Spleen (tissue), 11 donors: Measurements from ENCODE around the gene ZNF804B. TPM values are rescaled to one million over a fixed set of nuclear protein-coding genes. Genes with fewer than 3 reads are reported as not detected.

Source experiments
- DNase-seq: peaks from one replicate; pipeline ENCODE4 v3.0.0-alpha.2; 2020
- H3K27ac ChIP-seq, 8 donors: fragments of 200-600 bp; sonication (generic) in 7 of 8; 1 replicate in 4 of 8; 2 replicates in 4 of 8; pipeline versions ENCODE4 v1.5.0 to v1.8.0; 2016 to 2021; ENCODE audit warnings: inconsistent platforms in 4 of 8, mild to moderate bottlenecking in 4 of 8, moderate library complexity in 1 of 8
- H3K27me3 ChIP-seq, 7 donors: fragments of 200-600 bp; sonication (generic) in 6 of 7; replicated peaks in 1 of 7; 1 replicate in 4 of 7; 2 replicates in 3 of 7; pipeline versions ENCODE4 v1.5.0 to v1.8.0; 2016 to 2021; ENCODE audit warnings: inconsistent platforms in 3 of 7, mild to moderate bottlenecking in 1 of 7
- H3K36me3 ChIP-seq, 6 donors: fragments of 200-600 bp; sonication (generic) in 5 of 6; 1 replicate in 4 of 6; 2 replicates in 2 of 6; pipeline versions ENCODE4 v1.5.0 to v1.8.0; 2016 to 2021; ENCODE audit warnings: inconsistent platforms in 2 of 6
- H3K4me1 ChIP-seq, 6 donors: fragments of 200-600 bp; sonication (generic) in 5 of 6; 1 replicate in 3 of 6; 2 replicates in 3 of 6; pipeline versions ENCODE4 v1.5.0 to v1.8.0; 2016 to 2021; ENCODE audit warnings: inconsistent platforms in 3 of 6
- H3K4me3 ChIP-seq, 8 donors: fragments of 200-600 bp; sonication (generic) in 7 of 8; 1 replicate in 4 of 8; 2 replicates in 4 of 8; pipeline versions ENCODE4 v1.5.0 to v1.8.0; 2016 to 2021; ENCODE audit warnings: inconsistent platforms in 4 of 8, mild to moderate bottlenecking in 4 of 8, moderate library complexity in 2 of 8
- H3K9me3 ChIP-seq, 8 donors: fragments of 200-600 bp; sonication (generic) in 7 of 8; 1 replicate in 4 of 8; 2 replicates in 4 of 8; pipeline versions ENCODE4 v1.5.0 to v1.8.0; 2016 to 2021; ENCODE audit warnings: inconsistent platforms in 4 of 8
- POLR2A ChIP-seq, 3 donors: fragments of 450-650 bp; IDR thresholded peaks; one replicate each; pipeline ENCODE4 v1.5.1; 2017; ENCODE audit warnings: antibody characterized with exemption in 3 of 3, mild to moderate bottlenecking in 1 of 3
- POLR2AphosphoS5 ChIP-seq, 3 donors: sonication (generic); formaldehyde crosslinking; IDR thresholded peaks; one replicate each; pipeline ENCODE4 v1.5.1; 2017; ENCODE audit warnings: antibody characterized with exemption in 3 of 3
- WGBS, 5 donors: extraction: QIAGEN DNeasy Blood & Tissue Kit in 3 of 5; methylation state at CpG; one replicate each; pipeline versions ENCODE4 v1.1.5 to v1.1.7; 2013 to 2018; 5-methylcytosine and 5-hydroxymethylcytosine counted together
- intact Hi-C: fragments of 100-400 bp; cut with DNase I; formaldehyde crosslinking; loops from one replicate; pipeline ENCODE4 v1.15.0; 2023; ENCODE audit warnings: low total_unique reads
- polyA plus RNA-seq, 3 donors: library from polyadenylated mRNA; stranded (reverse); fragments of 200-250 nt; gene quantifications; one replicate each; pipeline ENCODE4 v1.2.1, GENCODE V29; 2013
- total RNA-seq, 7 donors: library from RNA; depleted of rRNA in 3 of 7; stranded (reverse); fragments of >200 nt in 3 of 7; fragmentation: NEBNext Ultra II Directional in 4 of 7; extraction: Animal tissue kit (Norgen Biotek cat#: 25700) in 4 of 7; gene quantifications; one replicate each; pipeline versions ENCODE4 v1.1.0 to v1.2.1, GENCODE V29; 2016 to 2021
- TF ChIP-seq, protein P1 (sequence below), 11 experiments: fragments of 200-600 bp in 7 of 11; fragments of 450-650 bp in 4 of 11; sonication (generic) in 4 of 11; IDR thresholded peaks in 8 of 11; conservative IDR thresholded peaks in 3 of 11; 1 replicate in 7 of 11; 2 replicates in 4 of 11; pipeline versions ENCODE4 v1.4.0 to v1.8.0; 2016 to 2021; ENCODE audit warnings: antibody characterized with exemption in 11 of 11, inconsistent platforms in 4 of 11, mild to moderate bottlenecking in 1 of 11
- donor health status: healthy with polysubstance abuse.
- donor health status: DM: no; HTN: no; CAD: no; lungs with moderate emphysema.
- donor health status: DM: no; HTN: no; CAD: no.
- donor health status: Bipolar disorder and iron deficiency.
- donor health status: healthy.
- donor health status: DM: no; HTN: no; CAD: no.
- donor health status: DM: yes; HTN: yes; CAD: no.

The ZNF804B gene
- total and polyA plus RNA-seq, 10 donors, result not detected

DNA sequence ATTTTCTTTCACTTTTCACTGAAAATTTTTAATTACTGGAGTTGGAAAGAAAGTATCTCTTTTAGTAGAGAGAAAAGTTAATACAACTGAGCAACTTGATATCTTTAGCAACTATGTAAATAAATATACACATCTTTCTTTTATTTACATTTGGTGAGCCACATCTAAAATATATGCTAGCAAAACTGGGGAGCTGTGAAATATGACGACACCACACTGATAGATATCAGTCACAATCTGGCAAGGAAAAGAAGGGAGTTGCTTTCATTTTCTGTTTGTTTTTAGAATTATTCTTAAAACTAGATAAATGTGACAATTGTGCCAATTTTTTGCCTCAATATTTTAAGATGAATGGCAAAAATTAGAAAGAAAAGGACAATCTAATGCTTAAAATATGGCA, 2.7 kb upstream of the ZNF804B start:
- no peak overlapping the region for H3K4me3 ChIP-seq
- H3K9me3 ChIP-seq, result no peaks in the 10 kb centered on the region
- H3K36me3 ChIP-seq, result no peaks in the 10 kb centered on the region
- intact Hi-C loops, result no loop called here
- TF ChIP-seq POLR2A (IDR thresholded peaks at IDR 0.05), result no peak
- 61 to 83% (median 68%) methylated on average over 1 of the region's 1 CpG for WGBS, 5 donors
- peaks cover 0 to 51% (median 38%) of the 10 kb centered on the region in 7 donors for H3K27me3 ChIP-seq
- H3K27ac ChIP-seq, result no peak overlapping the region
- DNase-seq, result no peak
- H3K4me1 ChIP-seq, result peaks cover 4 to 17% (median 9%) of the 10 kb centered on the region in 6 donors

DNA sequence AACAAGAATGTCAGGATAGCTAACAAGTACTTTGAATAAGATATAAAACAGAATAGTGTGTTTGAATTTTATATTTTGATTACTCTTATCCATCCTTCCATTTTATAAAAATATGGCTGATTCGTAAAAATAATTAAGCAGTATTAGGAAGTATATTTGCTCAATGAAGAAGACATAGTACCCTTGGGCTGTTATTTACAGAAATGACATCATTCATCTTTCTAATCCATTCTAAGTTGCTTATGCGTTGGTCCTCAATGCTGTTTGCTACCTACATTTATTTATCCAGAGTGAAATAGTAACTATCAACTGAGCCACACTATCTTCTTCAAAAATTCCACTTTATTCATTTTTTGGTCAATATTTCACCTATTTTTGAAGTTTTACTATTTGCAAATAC, 2.1 kb upstream of the ZNF804B start:
- peaks cover 0 to 55% (median 38%) of the 10 kb centered on the region in 7 donors for H3K27me3 ChIP-seq
- H3K27ac ChIP-seq, result no peak overlapping the region
- no peak overlapping the region for H3K4me3 ChIP-seq
- intact Hi-C loops, result no loop called here
- no peak for DNase-seq
- TF ChIP-seq POLR2A (IDR thresholded peaks at IDR 0.05) (no peak), POLR2AphosphoS5 (IDR thresholded peaks at IDR 0.05) (no peak)
- TF ChIP-seq, protein P1, sequence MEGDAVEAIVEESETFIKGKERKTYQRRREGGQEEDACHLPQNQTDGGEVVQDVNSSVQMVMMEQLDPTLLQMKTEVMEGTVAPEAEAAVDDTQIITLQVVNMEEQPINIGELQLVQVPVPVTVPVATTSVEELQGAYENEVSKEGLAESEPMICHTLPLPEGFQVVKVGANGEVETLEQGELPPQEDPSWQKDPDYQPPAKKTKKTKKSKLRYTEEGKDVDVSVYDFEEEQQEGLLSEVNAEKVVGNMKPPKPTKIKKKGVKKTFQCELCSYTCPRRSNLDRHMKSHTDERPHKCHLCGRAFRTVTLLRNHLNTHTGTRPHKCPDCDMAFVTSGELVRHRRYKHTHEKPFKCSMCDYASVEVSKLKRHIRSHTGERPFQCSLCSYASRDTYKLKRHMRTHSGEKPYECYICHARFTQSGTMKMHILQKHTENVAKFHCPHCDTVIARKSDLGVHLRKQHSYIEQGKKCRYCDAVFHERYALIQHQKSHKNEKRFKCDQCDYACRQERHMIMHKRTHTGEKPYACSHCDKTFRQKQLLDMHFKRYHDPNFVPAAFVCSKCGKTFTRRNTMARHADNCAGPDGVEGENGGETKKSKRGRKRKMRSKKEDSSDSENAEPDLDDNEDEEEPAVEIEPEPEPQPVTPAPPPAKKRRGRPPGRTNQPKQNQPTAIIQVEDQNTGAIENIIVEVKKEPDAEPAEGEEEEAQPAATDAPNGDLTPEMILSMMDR (IDR thresholded peaks at IDR 0.05 in 8 of 11, conservative IDR thresholded peaks at IDR 0.05 in 3 of 11), result no peak
- WGBS, 5 donors, result 73 to 91% (median 81%) methylated on average over 2 of the region's 2 CpGs
- H3K36me3 ChIP-seq, result no peaks in the 10 kb centered on the region
- H3K9me3 ChIP-seq, result no peaks in the 10 kb centered on the region
- H3K4me1 ChIP-seq, result peaks cover 4 to 17% (median 9%) of the 10 kb centered on the region in 6 donors

DNA sequence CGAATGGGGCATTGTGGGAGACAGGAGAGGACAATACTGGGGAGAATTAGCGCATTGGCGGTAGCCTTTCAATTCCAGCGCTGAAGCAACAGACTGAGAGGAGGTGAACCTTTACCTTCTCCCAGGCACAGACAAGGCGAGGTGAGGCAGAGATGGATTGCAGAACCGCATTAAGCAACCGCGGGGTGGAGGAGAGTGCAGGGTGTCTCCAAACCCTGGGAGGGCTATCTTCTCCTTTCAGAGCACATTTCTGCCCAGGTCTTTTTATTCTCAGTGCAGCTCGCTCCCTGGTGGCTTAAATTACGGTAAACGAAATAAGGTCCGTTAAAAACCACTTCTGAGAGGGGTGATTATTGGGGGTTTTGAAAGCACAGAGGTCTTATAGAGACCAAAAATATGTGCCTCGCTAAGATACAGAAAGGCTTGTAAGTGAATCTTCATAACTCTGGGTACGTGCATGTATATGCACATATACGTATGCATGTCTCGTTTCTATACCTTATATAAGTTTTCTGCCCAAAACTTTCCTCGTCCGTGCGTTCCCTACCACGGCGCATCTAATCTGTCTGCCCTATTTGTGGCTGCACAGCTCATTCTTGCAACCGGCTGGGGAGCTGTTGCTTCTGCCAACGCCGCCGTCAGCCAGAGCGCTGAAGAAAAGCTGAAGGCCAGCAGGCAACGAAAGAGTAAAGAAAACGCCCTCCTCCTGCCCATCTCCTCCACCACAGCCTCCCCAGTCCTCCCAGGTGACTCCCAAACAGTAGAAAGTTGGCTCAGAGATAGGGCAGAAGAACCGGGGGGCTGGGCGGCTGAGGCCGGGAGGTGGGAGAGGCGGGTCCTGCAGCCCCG, 895 bp upstream of the ZNF804B start:
- no peaks in the 10 kb centered on the region for H3K36me3 ChIP-seq
- no peak for DNase-seq
- intact Hi-C loops, result no loop called here
- H3K27me3 ChIP-seq, result peaks cover 0 to 60% (median 38%) of the 10 kb centered on the region in 7 donors
- H3K4me1 ChIP-seq, result peaks cover 4 to 17% (median 9%) of the 10 kb centered on the region in 6 donors
- TF ChIP-seq POLR2A (IDR thresholded peaks at IDR 0.05) (no peak), POLR2AphosphoS5 (IDR thresholded peaks at IDR 0.05) (no peak)
- TF ChIP-seq, protein P1 (IDR thresholded peaks at IDR 0.05 in 8 of 11, conservative IDR thresholded peaks at IDR 0.05 in 3 of 11), result no peak
- H3K4me3 ChIP-seq, result peak overlapping the region in 5 of 8 donors; percentile 1 to 51 (median 17)
- WGBS, 5 donors, result 3 to 9% (median 6%) methylated on average over 33 of the region's 33 CpGs
- no peaks in the 10 kb centered on the region for H3K9me3 ChIP-seq
- no peak overlapping the region for H3K27ac ChIP-seq

DNA sequence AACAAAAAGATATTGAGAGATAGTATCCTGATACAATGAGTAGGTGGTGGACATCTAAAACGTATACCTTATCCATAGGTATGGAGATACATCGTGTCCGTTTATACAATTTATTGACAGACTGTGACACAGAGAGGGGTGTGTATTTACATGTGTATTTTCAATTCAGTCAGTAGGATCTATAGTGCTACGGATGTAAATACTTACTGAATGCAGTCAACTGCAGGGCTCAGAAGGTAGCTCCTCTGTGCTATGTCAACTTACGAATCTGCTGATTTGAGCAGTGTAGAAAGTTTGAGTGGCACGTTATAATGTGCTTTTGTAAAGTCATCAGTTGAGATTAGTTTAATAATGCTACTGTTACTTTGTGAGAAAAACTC, 626 bp downstream of the ZNF804B start:
- Histone ChIP-seq H3K4me1 (peaks cover 4 to 17% (median 9%) of the 10 kb centered on the region in 6 donors), H3K9me3 (no peaks in the 10 kb centered on the region), H3K27ac (no peak overlapping the region), H3K27me3 (peaks cover 0 to 60% (median 38%) of the 10 kb centered on the region in 7 donors), H3K4me3 (no peak overlapping the region), H3K36me3 (no peaks in the 10 kb centered on the region)
- intact Hi-C loops, result no loop called here
- TF ChIP-seq, protein P1 (IDR thresholded peaks at IDR 0.05 in 8 of 11, conservative IDR thresholded peaks at IDR 0.05 in 3 of 11), result no peak
- TF ChIP-seq POLR2A (IDR thresholded peaks at IDR 0.05) (no peak), POLR2AphosphoS5 (IDR thresholded peaks at IDR 0.05) (no peak)
- DNase-seq, result no peak
- WGBS, 5 donors, result 13 to 31% (median 22%) methylated on average over 6 of the region's 6 CpGs
